GM19025 (cell line): ENCODE results near the gene RAB6B.

Experiments
- ATAC-seq: cut with Tn5 transposase; IDR thresholded peaks from one replicate; pipeline ENCODE4 v1.9.1; 2021; ENCODE audit warnings: mild to moderate bottlenecking, low read depth, moderate library complexity; ENCODE audit not compliant: unreplicated experiment

Gene RAB6B

GRCh38 chr3:133838916-133839800, 56.5 kb downstream of the RAB6B start:
- no peak for ATAC-seq

- no peak for ATAC-seq
Observed at GRCh38 chr3:133838296-133838789, 57.3 kb downstream of the RAB6B start.

GRCh38 chr3:133837487-133838295, 58.0 kb downstream of the RAB6B start:
- ATAC-seq = no peak

- ATAC-seq = no peak
Observed at GRCh38 chr3:133836497-133837158, 59.1 kb downstream of the RAB6B start.

- ATAC-seq = no peak
Observed at GRCh38 chr3:133835961-133836360, 59.7 kb downstream of the RAB6B start.

- no peak for ATAC-seq
Observed at GRCh38 chr3:133835418-133835743, 60.3 kb downstream of the RAB6B start.

- no peak for ATAC-seq
Observed at GRCh38 chr3:133834621-133835417, 60.9 kb downstream of the RAB6B start.

- no peak for ATAC-seq
Observed at GRCh38 chr3:133833880-133834620, 61.6 kb downstream of the RAB6B start.

- ATAC-seq = no peak
Observed at GRCh38 chr3:133833267-133833666, 62.4 kb downstream of the RAB6B start.

- ATAC-seq = no peak
Observed at GRCh38 chr3:133832802-133833144, 62.9 kb downstream of the RAB6B start.

GRCh38 chr3:133831966-133832801, 63.5 kb downstream of the RAB6B start:
- ATAC-seq = no peak

GRCh38 chr3:133830071-133830470, 65.6 kb downstream of the RAB6B start:
- no peak for ATAC-seq

GRCh38 chr3:133829310-133829707, 66.4 kb downstream of the RAB6B start:
- ATAC-seq = no peak

GRCh38 chr3:133828576-133829309, 66.9 kb downstream of the RAB6B start:
- no peak for ATAC-seq

- ATAC-seq = no peak
Observed at GRCh38 chr3:133827684-133828083, 68.0 kb downstream of the RAB6B start.

GRCh38 chr3:133827136-133827535, 68.5 kb downstream of the RAB6B start:
- no peak for ATAC-seq

GRCh38 chr3:133825969-133826727, 69.5 kb downstream of the RAB6B start:
- ATAC-seq = no peak
